Measurements from ENCODE around the gene PKLR.

Gene PKLR

GRCh38 chr1:155277070-155277901 is 24.0 kb downstream of the PKLR start, which contains the start of gene HCN3:
Gene HCN3, plus strand, starts transcription at chr1:155277463. Its CDS starts 128 bp downstream, at chr1:155277591.
- Histone ChIP-seq H3K4me3 (ENCODE audit: low read depth in 1 of 2, low read length in 2 of 2) (peak within 1 kb of the TSS; percentile 43 to 78; a peak in 3 of 4 replicates), H2AFZ (ENCODE audit: low read depth, low read length) (peak within 1 kb of the TSS; percentile 73), H3K27ac (ENCODE audit: low read length) (peak within 1 kb of the TSS; percentile 43), H3K79me2 (ENCODE audit: insufficient read depth, low read length) (peaks cover 16% of the 10 kb centered on the region), H3K36me3 (ENCODE audit: insufficient read depth, low read length) (peaks cover under 1% of the 10 kb centered on the region; the same call in 1 of the 2 replicates), H3K4me1 (ENCODE audit: insufficient read depth, low read length) (peaks cover 44% of the 10 kb centered on the region), H3K9me3 (ENCODE audit: insufficient read depth, low read length, severe bottlenecking) (no peaks in the 10 kb centered on the region), H4K20me1 (ENCODE audit: insufficient read depth, low read length) (peaks cover 16% of the 10 kb centered on the region), H3K27me3 (ENCODE audit: insufficient read depth, low read length, poor library complexity) (no peaks in the 10 kb centered on the region), H3K4me2 (ENCODE audit: insufficient read depth, low read length) (peak within 1 kb of the TSS; percentile 100), H3K9ac (ENCODE audit: low read depth, low read length) (peak within 1 kb of the TSS; percentile 56)
- DNase-seq = peak; percentile 97
- peak; percentile 73 for ATAC-seq (ENCODE audit: insufficient read depth, low read depth)
- TF ChIP-seq EZH2 (IDR thresholded peaks at IDR 0.05; ENCODE audit: borderline replicate concordance, low read depth, low read length, severe bottlenecking) (no peak), CTCF (IDR thresholded peaks at IDR 0.05; ENCODE audit: borderline replicate concordance, extremely low read depth, low read length, poor library complexity, severe bottlenecking) (peak; percentile 82)

GRCh38 chr1:155273343-155274245 is 27.6 kb downstream of the PKLR start, which contains the start of gene CLK2:
Gene CLK2, minus strand, starts transcription at chr1:155273504. Its CDS starts 2,527 bp downstream, at chr1:155270977.
- TF ChIP-seq CTCF (IDR thresholded peaks at IDR 0.05; ENCODE audit: borderline replicate concordance, extremely low read depth, low read length, poor library complexity, severe bottlenecking) (no peak), EZH2 (IDR thresholded peaks at IDR 0.05; ENCODE audit: borderline replicate concordance, low read depth, low read length, severe bottlenecking) (no peak)
- H3K27ac ChIP-seq (ENCODE audit: low read length) = peak within 1 kb of the TSS; percentile 84
- H2AFZ ChIP-seq (ENCODE audit: low read depth, low read length) = peak within 1 kb of the TSS; percentile 70
- peak; percentile 98 for DNase-seq
- H3K79me2 ChIP-seq (ENCODE audit: insufficient read depth, low read length) = peaks cover 45% of the 10 kb centered on the region
- no peaks in the 10 kb centered on the region for H3K9me3 ChIP-seq (ENCODE audit: insufficient read depth, low read length, severe bottlenecking)
- H3K4me1 ChIP-seq (ENCODE audit: insufficient read depth, low read length) = peaks cover 53% of the 10 kb centered on the region
- H3K36me3 ChIP-seq (ENCODE audit: insufficient read depth, low read length) = peaks cover 31% of the 10 kb centered on the region
- H3K4me2 ChIP-seq (ENCODE audit: insufficient read depth, low read length) = peak within 1 kb of the TSS; percentile 97
- H4K20me1 ChIP-seq (ENCODE audit: insufficient read depth, low read length) = peaks cover 27% of the 10 kb centered on the region; the same call in 1 of the 2 replicates
- peak; percentile 83 for ATAC-seq (ENCODE audit: insufficient read depth, low read depth)
- peak within 1 kb of the TSS; percentile 32 to 61; a peak in 3 of 4 replicates for H3K4me3 ChIP-seq (ENCODE audit: low read depth in 1 of 2, low read length in 2 of 2)
- peak within 1 kb of the TSS; percentile 65 for H3K9ac ChIP-seq (ENCODE audit: low read depth, low read length)
- no peaks in the 10 kb centered on the region for H3K27me3 ChIP-seq (ENCODE audit: insufficient read depth, low read length, poor library complexity)

DNA sequence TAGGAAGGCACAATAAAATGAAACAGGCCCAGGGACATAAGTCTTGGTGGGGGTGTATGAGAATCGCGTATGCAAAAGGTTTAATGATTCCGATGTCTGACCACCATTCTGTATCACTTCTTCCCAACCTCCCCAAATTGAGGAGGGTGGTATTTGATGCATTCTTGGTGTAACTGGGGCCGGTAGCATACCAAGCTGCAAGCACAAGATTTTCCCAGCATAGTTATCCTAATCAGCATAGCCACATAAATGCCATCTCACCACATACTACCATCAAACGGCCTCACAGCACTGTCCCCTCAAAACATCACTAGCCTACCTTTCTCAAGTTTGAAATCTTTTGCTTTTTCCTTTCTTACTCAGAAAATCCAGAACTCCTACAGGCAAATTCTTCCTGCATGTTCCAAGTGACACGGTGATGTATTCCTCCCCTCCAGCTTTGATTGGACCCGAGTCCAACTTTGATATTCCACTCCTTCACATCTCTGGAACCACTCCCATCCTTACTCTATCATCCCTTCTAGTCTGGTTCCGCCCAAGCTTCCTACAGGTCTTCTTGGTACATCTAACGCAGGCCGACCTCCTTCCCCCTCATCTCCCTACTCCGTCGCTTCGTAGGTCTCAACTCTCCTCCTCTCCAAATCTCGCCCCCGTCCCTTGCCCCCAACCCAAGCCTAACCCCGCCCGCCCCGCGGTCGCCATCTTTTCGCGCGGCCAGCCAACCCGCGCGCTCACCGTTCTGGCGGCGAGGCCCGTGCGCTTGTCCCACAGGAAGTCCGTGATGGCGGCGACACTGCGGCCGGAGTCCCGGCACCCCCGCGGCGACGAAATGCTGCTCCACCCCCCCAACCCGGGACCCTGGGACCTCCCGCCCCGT is 28.5 kb downstream of the PKLR start:
- no peaks in the 10 kb centered on the region for H3K27me3 ChIP-seq (ENCODE audit: insufficient read depth, low read length, poor library complexity)
- H3K4me1 ChIP-seq (ENCODE audit: insufficient read depth, low read length) = peaks cover 44% of the 10 kb centered on the region
- peak overlapping the region; percentile 12 for H2AFZ ChIP-seq (ENCODE audit: low read depth, low read length)
- peak overlapping the region; percentile 32 to 61; a peak in 3 of 4 replicates for H3K4me3 ChIP-seq (ENCODE audit: low read depth in 1 of 2, low read length in 2 of 2)
- H3K79me2 ChIP-seq (ENCODE audit: insufficient read depth, low read length) = peaks cover 45% of the 10 kb centered on the region
- peak overlapping the region; percentile 65 for H3K9ac ChIP-seq (ENCODE audit: low read depth, low read length)
- peak; percentile 72 for DNase-seq
- peak overlapping the region; percentile 71 for H3K4me2 ChIP-seq (ENCODE audit: insufficient read depth, low read length)
- peak overlapping the region; percentile 84 for H3K27ac ChIP-seq (ENCODE audit: low read length)
- H3K9me3 ChIP-seq (ENCODE audit: insufficient read depth, low read length, severe bottlenecking) = no peaks in the 10 kb centered on the region
- TF ChIP-seq CTCF (IDR thresholded peaks at IDR 0.05; ENCODE audit: borderline replicate concordance, extremely low read depth, low read length, poor library complexity, severe bottlenecking) (no peak), EZH2 (IDR thresholded peaks at IDR 0.05; ENCODE audit: borderline replicate concordance, low read depth, low read length, severe bottlenecking) (no peak)
- peaks cover 40% of the 10 kb centered on the region for H3K36me3 ChIP-seq (ENCODE audit: insufficient read depth, low read length)
- peak; percentile 47 for ATAC-seq (ENCODE audit: insufficient read depth, low read depth)
- H4K20me1 ChIP-seq (ENCODE audit: insufficient read depth, low read length) = peaks cover 27% of the 10 kb centered on the region; the same call in 1 of the 2 replicates

All from DND-41 (cell line).